HG03039 (cell line): ENCODE data around the gene ARHGAP23.
"Not testable (repeated sequence)": the region's sequence is repeated elsewhere in the genome, so short reads cannot be mapped to it uniquely, and the experiment has no call there.

Source experiments
- ATAC-seq: cut with Tn5 transposase; IDR thresholded peaks from one replicate; pipeline ENCODE4 v1.9.1; 2021; ENCODE audit warnings: mild to moderate bottlenecking, moderate library complexity; ENCODE audit not compliant: unreplicated experiment

ARHGAP23 gene

GRCh38 chr17:38460716-38461630, 32.7 kb downstream of the ARHGAP23 start:
- ATAC-seq = no peak

GRCh38 chr17:38461683-38462082, 33.4 kb downstream of the ARHGAP23 start:
- no peak for ATAC-seq

- ATAC-seq = no peak
Measured at GRCh38 chr17:38463451-38463858, 35.2 kb downstream of the ARHGAP23 start.

- no peak for ATAC-seq
Measured at GRCh38 chr17:38464251-38464722, 36.0 kb downstream of the ARHGAP23 start.

- no peak for ATAC-seq
Measured at GRCh38 chr17:38464723-38465390, 36.6 kb downstream of the ARHGAP23 start.

GRCh38 chr17:38465391-38466345, 37.4 kb downstream of the ARHGAP23 start:
- no peak for ATAC-seq

GRCh38 chr17:38466346-38467315, 38.4 kb downstream of the ARHGAP23 start:
- ATAC-seq = no peak

GRCh38 chr17:38467491-38467890, 39.2 kb downstream of the ARHGAP23 start:
- ATAC-seq = no peak

- no peak for ATAC-seq
Measured at GRCh38 chr17:38469875-38470274, 41.6 kb downstream of the ARHGAP23 start.

GRCh38 chr17:38471253-38471652, 43.0 kb downstream of the ARHGAP23 start:
- ATAC-seq = not testable (repeated sequence)

GRCh38 chr17:38474666-38475065, 46.4 kb downstream of the ARHGAP23 start:
- ATAC-seq = not testable (repeated sequence)

GRCh38 chr17:38476549-38476948, 48.3 kb downstream of the ARHGAP23 start:
- ATAC-seq = no peak

GRCh38 chr17:38477417-38477816, 49.2 kb downstream of the ARHGAP23 start:
- ATAC-seq = not testable (repeated sequence)

- ATAC-seq = not testable (repeated sequence)
Measured at GRCh38 chr17:38477951-38478350, 49.7 kb downstream of the ARHGAP23 start.

GRCh38 chr17:38478667-38479066, 50.4 kb downstream of the ARHGAP23 start:
- ATAC-seq = not testable (repeated sequence)

GRCh38 chr17:38482039-38482699, 53.9 kb downstream of the ARHGAP23 start:
- ATAC-seq = not testable (repeated sequence)

GRCh38 chr17:38482700-38483043, 54.4 kb downstream of the ARHGAP23 start:
- ATAC-seq = not testable (repeated sequence)

- ATAC-seq = not testable (repeated sequence)
Measured at GRCh38 chr17:38484242-38485145, 56.2 kb downstream of the ARHGAP23 start.
